ENCODE data around the gene KCNK1. TPM values are rescaled to one million over a fixed set of nuclear protein-coding genes. Genes with fewer than 3 reads are reported as not detected.

KCNK1 gene
- total and polyA plus RNA-seq, 8 donors = 4.3 to 16.3 (median 5.4) TPM

GRCh38 chr1:233673947-233674431, 60.1 kb downstream of the KCNK1 start:
- no peaks in the 10 kb centered on the region for H3K4me1 ChIP-seq
- intact Hi-C loops (cut with DNase I) = no loop called here
- ATAC-seq (no peak), DNase-seq (no peak)
- H3K27me3 ChIP-seq = no peaks in the 10 kb centered on the region
- H3K36me3 ChIP-seq = no peaks in the 10 kb centered on the region
- no peak overlapping the region for H3K4me3 ChIP-seq
- no peak for TF ChIP-seq CTCF (IDR thresholded peaks at IDR 0.05)
- H3K27ac ChIP-seq = no peak overlapping the region
- H3K9me3 ChIP-seq = no peaks in the 10 kb centered on the region

- H3K9me3 ChIP-seq = no peaks in the 10 kb centered on the region
- H3K27me3 ChIP-seq = no peaks in the 10 kb centered on the region
- ATAC-seq (no peak), DNase-seq (no peak)
- intact Hi-C loops (cut with DNase I) = no loop called here
- TF ChIP-seq CTCF (IDR thresholded peaks at IDR 0.05) = no peak
- no peak overlapping the region for H3K4me3 ChIP-seq
- no peaks in the 10 kb centered on the region for H3K36me3 ChIP-seq
- no peak overlapping the region for H3K27ac ChIP-seq
- H3K4me1 ChIP-seq = no peaks in the 10 kb centered on the region
These were observed 61.5 kb downstream of the KCNK1 start for GRCh38 chr1:233675446-233675845.

GRCh38 chr1:233675893-233676292, 62.0 kb downstream of the KCNK1 start:
- ATAC-seq (no peak), DNase-seq (no peak)
- Histone ChIP-seq H3K9me3 (no peaks in the 10 kb centered on the region), H3K27me3 (no peaks in the 10 kb centered on the region), H3K36me3 (no peaks in the 10 kb centered on the region), H3K4me1 (no peaks in the 10 kb centered on the region), H3K4me3 (no peak overlapping the region), H3K27ac (no peak overlapping the region)
- TF ChIP-seq CTCF (IDR thresholded peaks at IDR 0.05) = no peak
- intact Hi-C loops (cut with DNase I) = no loop called here

- Histone ChIP-seq H3K4me3 (no peak overlapping the region), H3K9me3 (no peaks in the 10 kb centered on the region), H3K4me1 (no peaks in the 10 kb centered on the region), H3K27ac (no peak overlapping the region), H3K36me3 (no peaks in the 10 kb centered on the region), H3K27me3 (no peaks in the 10 kb centered on the region)
- ATAC-seq = no peak
- intact Hi-C loops (cut with DNase I) = no loop called here
- TF ChIP-seq CTCF (IDR thresholded peaks at IDR 0.05) = no peak
- DNase-seq = no peak
These were observed 63.9 kb downstream of the KCNK1 start for GRCh38 chr1:233677690-233678354.

GRCh38 chr1:233679030-233679429, 65.1 kb downstream of the KCNK1 start:
- Histone ChIP-seq H3K4me3 (no peak overlapping the region), H3K4me1 (no peaks in the 10 kb centered on the region), H3K36me3 (no peaks in the 10 kb centered on the region), H3K27me3 (no peaks in the 10 kb centered on the region), H3K9me3 (no peaks in the 10 kb centered on the region), H3K27ac (no peak overlapping the region)
- intact Hi-C loops (cut with DNase I) = no loop called here
- DNase-seq = no peak
- TF ChIP-seq CTCF (IDR thresholded peaks at IDR 0.05) = no peak
- no peak for ATAC-seq
